PC-9 (cell line): ENCODE measurements around the gene MAP3K19. TPM values are rescaled to one million over a fixed set of nuclear protein-coding genes. Genes with fewer than 3 reads are reported as not detected.

Experiments used
- BruUV-seq: library from RNA; stranded (reverse); fragments of 400-500 nt; replicated peaks from 2 replicates; lab custom pipeline; 2021; lab: Mats Ljungman, UMichigan
- CTCF ChIA-PET: fragments of 300-600 bp; sonication (Branson Sonifier 250); formaldehyde crosslinking; loops from one replicate; lab custom pipeline; 2022; ENCODE audit warnings: antibody characterized with exemption; lab: Charles Lee
- POLR2A ChIA-PET: fragments of 300-600 bp; sonication (Branson Sonifier 250); formaldehyde crosslinking; loops from one replicate; lab custom pipeline; 2022; ENCODE audit warnings: antibody characterized with exemption; ENCODE audit not compliant: unreplicated experiment; lab: Charles Lee
- DNase-seq, 2 experiments: peaks; one replicate each; pipeline versions ENCODE4 v3.0.0 to v3.0.0-alpha.2; 2015 to 2022; ENCODE audit warnings: mixed read lengths in 1 of 2
- H2AFZ ChIP-seq: fragments of 200-600 bp; sonication (generic); 2 replicates; pipeline ENCODE4 v1.8.1; 2017; ENCODE audit warnings: antibody characterized with exemption
- H3F3A ChIP-seq: fragments of 200-600 bp; sonication (generic); 2 replicates; pipeline ENCODE4 v1.8.1; 2017; ENCODE audit warnings: antibody characterized with exemption, mild to moderate bottlenecking, low read depth; ENCODE audit not compliant: insufficient read depth
- H3K27ac ChIP-seq: fragments of 200-600 bp; sonication (generic); 2 replicates; pipeline ENCODE4 v1.6.1; 2016; ENCODE audit warnings: mixed run types
- H3K27me3 ChIP-seq: fragments of 200-600 bp; sonication (generic); 2 replicates; pipeline ENCODE4 v1.6.1; 2016; ENCODE audit warnings: low read depth, mixed run types; ENCODE audit not compliant: insufficient read depth
- H3K36me3 ChIP-seq: fragments of 200-600 bp; sonication (generic); 2 replicates; pipeline ENCODE4 v1.6.1; 2016; ENCODE audit warnings: low read depth, mixed run types
- H3K4me1 ChIP-seq: fragments of 200-600 bp; sonication (generic); replicated peaks from 2 replicates; pipeline ENCODE4 v1.6.1; 2016; ENCODE audit warnings: mixed run types; ENCODE audit not compliant: insufficient read depth
- H3K4me2 ChIP-seq: fragments of 200-600 bp; sonication (generic); 2 replicates; pipeline ENCODE4 v1.6.1; 2017; ENCODE audit warnings: mixed run types
- H3K4me3 ChIP-seq: fragments of 200-600 bp; sonication (generic); 2 replicates; pipeline ENCODE4 v1.6.1; 2016; ENCODE audit warnings: mixed run types
- H3K79me2 ChIP-seq: fragments of 200-600 bp; sonication (generic); 2 replicates; pipeline ENCODE4 v1.6.1; 2017; ENCODE audit warnings: low read depth, mixed run types
- H3K9me2 ChIP-seq: fragments of 200-600 bp; sonication (generic); 2 replicates; pipeline ENCODE4 v1.8.1; 2017; ENCODE audit warnings: mild to moderate bottlenecking; ENCODE audit not compliant: insufficient read depth
- H3K9me3 ChIP-seq: fragments of 200-600 bp; sonication (generic); 2 replicates; pipeline ENCODE4 v1.8.1; 2016; ENCODE audit warnings: low read depth; ENCODE audit not compliant: insufficient read depth
- H4K20me1 ChIP-seq: fragments of 200-600 bp; sonication (generic); 2 replicates; pipeline ENCODE4 v1.8.1; 2017; ENCODE audit not compliant: insufficient read depth
- CTCF ChIP-seq: fragments of 200-600 bp; sonication (generic); conservative IDR thresholded peaks from 2 replicates; pipeline ENCODE4 v1.6.1; 2017; ENCODE audit warnings: mixed run types, antibody characterized with exemption, mild to moderate bottlenecking, moderate library complexity
- EZH2 ChIP-seq: fragments of 200-600 bp; sonication (generic); IDR thresholded peaks from 2 replicates; pipeline ENCODE4 v1.8.0; 2017; ENCODE audit warnings: antibody characterized with exemption, low read depth
- intact Hi-C: fragments of 100-400 bp; cut with micrococcal nuclease; formaldehyde crosslinking; loops from one replicate; pipeline ENCODE4 v1.10.0; 2022; ENCODE audit not compliant: unreplicated experiment
- total RNA-seq: library from RNA; stranded (reverse); gene quantifications from 2 replicates; pipeline ENCODE4 v1.2.3, GENCODE V29; 2021

Gene MAP3K19
- total RNA-seq, 1 experiment from 2014 or later: not detected

- H3F3A ChIP-seq: no peaks in the 10 kb centered on the region
- peaks cover 17% of the 10 kb centered on the region for H3K9me3 ChIP-seq
- H2AFZ ChIP-seq: no peak overlapping the region
- TF ChIP-seq CTCF: no peak
- no peak for TF ChIP-seq EZH2
- no peak overlapping the region for H3K4me2 ChIP-seq
- peaks cover 77% of the 10 kb centered on the region for H3K79me2 ChIP-seq
- H3K4me1 ChIP-seq: no peaks in the 10 kb centered on the region
- 0 out of 2 replicates have a peak, but pooled peaks cover 3% of the 10 kb centered on the region for H4K20me1 ChIP-seq
- BruUV-seq: no TSS peak
- no peaks in the 10 kb centered on the region for H3K27me3 ChIP-seq
- H3K27ac ChIP-seq: no peak overlapping the region
- H3K4me3 ChIP-seq: no peak overlapping the region
- H3K36me3 ChIP-seq: peaks cover 32% of the 10 kb centered on the region
- no peak for DNase-seq
- intact Hi-C loops: no loop called here
- ChIA-PET POLR2A (no interaction called here), CTCF (no interaction called here)
- H3K9me2 ChIP-seq: no peaks in the 10 kb centered on the region
Measured at GRCh38 chr2:135066710-135067109, 19.5 kb upstream of the MAP3K19 start.

- ChIA-PET POLR2A (no interaction called here), CTCF (no interaction called here)
- Histone ChIP-seq H4K20me1 (0 out of 2 replicates have a peak, but pooled peaks cover 3% of the 10 kb centered on the region), H3K4me3 (no peak overlapping the region), H3K36me3 (peaks cover 29% of the 10 kb centered on the region), H3K4me1 (no peaks in the 10 kb centered on the region), H2AFZ (no peak overlapping the region), H3K27ac (no peak overlapping the region), H3F3A (no peaks in the 10 kb centered on the region; the same call in 1 of the 2 replicates), H3K79me2 (peaks cover 75% of the 10 kb centered on the region), H3K4me2 (no peak overlapping the region), H3K9me2 (no peaks in the 10 kb centered on the region), H3K27me3 (no peaks in the 10 kb centered on the region), H3K9me3 (0 out of 2 replicates have a peak, but pooled peaks cover 3% of the 10 kb centered on the region)
- intact Hi-C loops: no loop called here
- TF ChIP-seq CTCF (no peak), EZH2 (no peak)
- BruUV-seq: no TSS peak
- DNase-seq: no peak
Measured at GRCh38 chr2:135064149-135064548, 16.9 kb upstream of the MAP3K19 start.

GRCh38 chr2:135063210-135063609 lies 16.0 kb upstream of the MAP3K19 start:
- no TSS peak for BruUV-seq
- Histone ChIP-seq H3K27me3 (no peaks in the 10 kb centered on the region), H3K36me3 (peaks cover 24% of the 10 kb centered on the region), H3K4me3 (no peak overlapping the region), H3K27ac (no peak overlapping the region), H3K79me2 (peaks cover 66% of the 10 kb centered on the region), H3K4me1 (no peaks in the 10 kb centered on the region), H3F3A (no peaks in the 10 kb centered on the region; the same call in 1 of the 2 replicates), H3K9me2 (no peaks in the 10 kb centered on the region), H2AFZ (no peak overlapping the region), H3K9me3 (no peaks in the 10 kb centered on the region), H3K4me2 (no peak overlapping the region), H4K20me1 (0 out of 2 replicates have a peak, but pooled peaks cover 3% of the 10 kb centered on the region)
- no peak for DNase-seq
- intact Hi-C loops: no loop called here
- ChIA-PET CTCF (no interaction called here), POLR2A (no interaction called here)
- no peak for TF ChIP-seq CTCF
- no peak for TF ChIP-seq EZH2
